Effector CD8-positive, alpha-beta T cell (primary cell): ENCODE measurements around the gene LRRC4B.

Experiments used
- DNase-seq: peaks from one replicate; lab custom pipeline; 2025; lab: John Stamatoyannopoulos, UW

LRRC4B gene

DNA sequence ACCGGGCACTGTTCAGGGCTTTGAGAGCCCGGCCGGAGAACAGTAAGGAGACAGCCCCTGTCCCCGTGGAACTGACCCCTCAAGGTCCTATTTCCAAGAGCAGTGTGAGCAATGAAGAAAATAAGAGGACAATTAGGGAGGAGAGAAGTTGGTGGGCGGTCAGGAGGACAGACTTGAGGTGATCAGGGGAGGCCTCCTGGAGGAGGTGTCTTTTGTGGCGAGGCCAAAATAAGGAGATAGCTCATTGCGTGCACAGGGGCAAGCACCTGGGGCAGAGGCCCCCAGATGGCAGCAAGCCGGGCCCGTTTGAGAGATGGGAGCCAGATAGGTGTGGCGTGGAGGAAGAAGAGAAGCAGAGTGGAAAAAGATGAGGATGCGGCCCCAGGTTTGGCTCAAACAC lies 2.8 kb upstream of the LRRC4B start:
- no peak for DNase-seq

- DNase-seq = no peak
Observed at GRCh38 chr19:50569938-50570540, 1.8 kb upstream of the LRRC4B start.

DNA sequence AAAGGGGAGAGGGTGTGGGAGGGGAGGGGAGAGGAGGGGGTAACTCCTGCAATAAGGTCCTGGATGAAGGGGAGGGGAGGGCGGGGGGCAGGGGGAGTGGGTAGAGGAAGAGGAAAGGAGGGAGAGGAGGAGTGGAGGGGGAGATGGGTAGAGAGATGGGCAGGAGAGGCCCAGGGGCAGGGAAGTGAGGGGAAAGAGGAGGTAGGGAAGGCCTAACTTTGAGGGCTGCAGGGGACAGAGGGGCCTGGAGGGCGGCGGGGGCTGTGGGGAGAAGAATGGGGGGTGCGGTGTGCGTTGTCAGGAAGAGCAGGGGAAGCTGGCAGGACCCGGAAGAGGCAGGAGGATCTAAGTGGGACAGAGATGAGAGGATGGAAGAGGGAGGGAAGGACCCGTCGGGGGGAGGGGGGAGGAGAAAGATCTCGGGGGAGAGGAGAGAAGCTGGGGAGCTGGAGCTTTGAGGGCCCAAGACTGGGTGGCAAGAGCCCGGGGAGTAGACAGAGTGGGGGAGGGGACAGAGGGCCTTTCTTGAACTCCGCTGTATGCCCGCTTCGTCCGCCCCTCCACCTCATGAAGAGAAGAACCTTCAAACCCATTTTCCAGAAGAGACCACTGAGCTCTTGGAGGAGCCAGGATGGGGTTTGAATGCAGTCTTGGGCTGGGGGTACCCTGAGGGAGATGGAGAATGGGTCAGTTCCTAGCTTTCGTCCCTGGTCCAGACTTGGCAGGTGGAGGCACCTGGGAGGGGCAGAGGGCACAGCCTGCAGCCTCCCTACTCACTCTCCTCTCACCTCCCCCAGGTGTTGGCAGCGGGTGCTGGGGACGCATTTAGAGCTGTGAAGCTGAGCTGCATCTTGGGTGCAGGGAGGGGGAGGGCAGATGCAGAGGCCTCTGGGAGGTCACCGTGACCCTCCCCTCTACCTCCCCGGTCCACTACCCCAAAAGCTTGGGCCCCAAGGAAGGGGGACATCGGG lies 778 bp upstream of the LRRC4B start:
- DNase-seq = no peak

- no peak for DNase-seq
Observed at GRCh38 chr19:50567052-50567841, 988 bp downstream of the LRRC4B start.

DNA sequence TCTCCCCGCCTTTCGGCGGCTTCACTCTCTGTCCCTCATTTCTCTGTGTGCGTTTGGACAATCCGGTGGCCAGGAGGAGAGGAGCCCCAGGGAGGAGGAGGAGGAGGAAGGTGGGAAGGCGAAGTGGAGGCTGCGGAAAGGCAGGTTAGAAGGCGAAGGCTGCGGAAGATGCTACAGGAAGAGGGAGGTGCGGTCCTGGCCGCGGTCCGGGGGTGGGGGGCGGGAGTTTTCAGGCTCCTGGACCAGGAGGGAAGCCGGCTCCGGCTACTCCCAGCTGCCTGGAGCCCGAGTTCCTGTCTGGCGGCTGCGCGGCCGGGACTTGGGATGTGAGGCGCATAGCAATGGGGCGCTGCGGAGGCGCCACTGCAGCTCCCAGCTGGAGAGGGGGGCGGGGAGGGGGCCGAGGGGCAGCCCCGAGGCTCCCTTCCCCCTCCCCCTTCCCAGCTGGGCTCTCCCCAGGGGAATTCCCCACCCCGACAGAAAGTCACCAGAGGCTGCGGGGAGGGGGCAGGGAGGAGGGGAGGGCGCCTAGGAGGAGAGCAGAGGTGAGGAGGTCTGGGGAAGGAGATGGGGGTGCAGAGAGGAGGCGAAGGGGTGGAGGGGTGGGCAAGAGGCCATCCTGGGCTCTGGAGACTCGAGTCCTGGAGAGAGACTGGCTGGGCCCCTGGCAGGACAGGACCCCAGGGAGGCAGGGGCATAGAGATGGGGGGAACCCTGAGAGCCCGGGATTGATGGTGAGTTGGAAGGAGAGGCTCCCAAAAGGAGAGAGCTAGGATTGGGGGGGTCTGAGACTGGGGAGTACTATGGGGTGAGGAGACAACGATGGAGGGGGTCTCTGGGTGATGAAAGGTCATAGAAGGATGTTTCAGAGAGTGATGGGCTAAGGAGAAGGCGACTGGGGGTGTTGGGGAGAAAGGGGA lies 2.0 kb downstream of the LRRC4B start:
- no peak for DNase-seq

- DNase-seq = no peak
Observed at GRCh38 chr19:50564229-50565105, 3.8 kb downstream of the LRRC4B start.

DNA sequence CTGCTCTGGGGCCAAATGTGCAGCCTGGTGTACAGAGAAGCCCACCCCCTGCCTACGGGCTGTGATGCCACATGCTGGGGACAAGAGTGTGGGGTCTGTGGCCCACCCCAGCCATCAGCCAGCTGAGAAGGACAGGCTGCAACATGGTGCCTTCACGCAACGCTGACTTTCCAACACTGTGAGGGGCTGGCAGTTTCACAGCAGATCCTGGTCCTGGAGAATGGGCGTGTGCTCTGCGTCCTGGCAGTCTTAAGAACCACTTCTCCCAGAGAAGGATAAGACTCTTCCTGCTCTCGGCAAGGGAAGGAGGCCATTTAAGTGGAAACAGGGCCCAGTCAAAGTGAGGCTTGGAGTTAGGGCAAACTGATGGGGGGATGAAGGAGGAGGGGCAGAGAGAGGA lies 4.6 kb downstream of the LRRC4B start:
- DNase-seq = no peak

DNA sequence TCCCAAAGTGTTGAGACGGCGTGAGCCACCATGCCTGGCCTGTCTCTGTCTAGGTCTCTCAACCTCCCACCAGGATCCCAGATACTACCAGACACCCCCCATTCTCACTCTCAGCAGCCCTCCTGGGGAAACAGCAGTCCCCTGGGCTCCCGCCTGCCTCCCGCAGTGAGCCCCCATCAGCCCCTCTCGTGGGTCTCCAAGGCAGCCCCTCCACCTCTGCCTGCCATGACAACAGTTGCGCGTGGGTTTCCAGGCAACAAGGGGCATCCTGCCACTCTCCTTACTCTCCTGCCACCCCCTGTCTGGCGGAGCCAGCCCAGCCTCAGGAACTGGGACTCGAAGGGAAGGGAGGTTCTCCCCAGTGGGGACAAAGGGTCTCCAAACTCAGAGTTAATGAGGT lies 5.2 kb downstream of the LRRC4B start:
- DNase-seq = no peak

GRCh38 chr19:50562329-50562728 lies 5.9 kb downstream of the LRRC4B start:
- DNase-seq = no peak

- no peak for DNase-seq
Observed at GRCh38 chr19:50559636-50560035, 8.6 kb downstream of the LRRC4B start.

DNA sequence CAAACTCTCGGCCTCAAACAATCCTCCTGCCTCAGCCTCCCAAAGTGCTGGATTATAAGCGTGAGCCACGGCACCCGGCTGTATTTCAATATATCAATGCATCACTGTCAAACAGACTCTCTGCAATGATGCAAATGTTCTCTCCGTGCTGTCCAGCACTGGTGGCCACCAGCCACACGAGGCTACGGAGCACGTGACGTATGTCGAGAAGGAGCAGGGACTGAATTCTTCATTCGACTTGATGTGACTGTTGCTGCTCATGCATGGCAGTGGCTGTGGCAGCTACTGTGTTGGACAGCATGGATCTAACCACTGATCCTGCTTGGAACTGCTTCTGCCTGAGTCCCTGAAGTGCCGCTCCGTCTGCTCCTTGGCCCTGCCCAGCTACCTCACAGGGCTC lies 9.8 kb downstream of the LRRC4B start:
- DNase-seq = no peak

GRCh38 chr19:50558039-50558438 lies 10.2 kb downstream of the LRRC4B start:
- no peak for DNase-seq

DNA sequence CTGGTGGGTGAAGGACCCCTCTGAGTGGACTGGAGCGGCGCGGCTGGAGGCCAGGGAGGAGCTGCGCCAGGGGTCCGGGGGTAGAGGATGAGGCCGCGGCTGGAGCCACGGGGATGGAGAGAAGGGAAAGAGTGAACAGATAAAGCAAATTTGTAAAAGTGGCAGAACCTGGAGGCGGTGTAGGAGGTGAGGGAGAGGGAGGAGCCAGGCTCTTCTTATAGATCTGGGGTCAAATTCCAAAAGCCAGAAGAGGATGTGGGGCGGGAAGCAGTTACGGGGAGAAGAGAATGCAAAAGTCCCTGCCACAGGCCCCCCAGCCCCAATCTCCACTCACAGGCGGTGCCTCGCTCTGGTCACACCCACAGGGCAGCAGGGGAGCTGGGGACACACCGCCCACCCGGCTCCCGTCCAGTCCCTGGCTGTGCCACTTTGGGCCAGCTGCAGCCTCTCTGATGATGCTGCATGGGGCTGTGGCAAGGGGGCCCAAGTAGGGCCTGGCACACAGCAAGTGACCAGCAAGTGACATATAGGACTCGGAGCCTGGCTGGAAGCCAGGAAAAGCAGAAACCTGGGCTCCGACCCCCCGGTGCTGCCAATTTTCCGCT lies 11.1 kb downstream of the LRRC4B start:
- no peak for DNase-seq

DNA sequence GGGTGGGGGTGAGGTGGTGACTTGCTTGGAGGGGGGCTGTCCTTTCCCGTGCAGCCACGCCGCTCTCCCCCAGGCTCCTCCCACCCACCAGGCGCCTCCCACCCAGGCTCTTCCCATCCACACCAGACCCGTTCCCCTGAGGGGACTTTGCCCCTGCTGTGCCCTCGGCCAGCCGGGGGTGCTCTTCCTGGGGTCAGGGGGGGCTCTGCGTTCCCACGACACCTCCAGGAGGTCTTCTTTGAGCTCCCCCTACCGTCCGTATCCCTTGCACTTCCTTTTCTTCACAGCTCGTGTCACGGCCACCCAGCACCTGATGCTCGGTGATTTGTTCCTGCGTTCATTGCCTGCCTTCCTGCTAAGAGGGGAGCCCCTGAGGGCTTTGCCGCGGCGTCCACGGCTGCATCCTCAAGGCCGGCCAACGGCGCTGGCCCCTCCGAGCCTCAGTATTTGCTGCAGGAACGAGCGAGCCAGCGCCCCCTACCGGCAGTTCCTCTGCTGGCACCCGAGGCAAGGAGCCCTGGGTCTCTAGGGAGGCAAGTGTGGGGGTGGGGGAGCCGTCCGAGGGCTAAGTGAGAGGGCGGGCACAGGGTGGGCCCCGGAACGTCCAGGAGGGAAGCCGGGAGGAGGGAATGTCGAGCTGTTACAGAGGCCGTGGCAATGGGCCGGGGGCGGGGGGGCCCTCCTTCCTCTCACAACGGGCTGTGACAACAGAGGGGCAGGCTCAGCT lies 11.8 kb downstream of the LRRC4B start:
- DNase-seq = peak; percentile 55

GRCh38 chr19:50555450-50556281 lies 12.6 kb downstream of the LRRC4B start:
- no peak for DNase-seq

- no peak for DNase-seq
Observed at GRCh38 chr19:50555033-50555432, 13.2 kb downstream of the LRRC4B start.

- DNase-seq = no peak
Observed at GRCh38 chr19:50554212-50554611, 14.0 kb downstream of the LRRC4B start.

DNA sequence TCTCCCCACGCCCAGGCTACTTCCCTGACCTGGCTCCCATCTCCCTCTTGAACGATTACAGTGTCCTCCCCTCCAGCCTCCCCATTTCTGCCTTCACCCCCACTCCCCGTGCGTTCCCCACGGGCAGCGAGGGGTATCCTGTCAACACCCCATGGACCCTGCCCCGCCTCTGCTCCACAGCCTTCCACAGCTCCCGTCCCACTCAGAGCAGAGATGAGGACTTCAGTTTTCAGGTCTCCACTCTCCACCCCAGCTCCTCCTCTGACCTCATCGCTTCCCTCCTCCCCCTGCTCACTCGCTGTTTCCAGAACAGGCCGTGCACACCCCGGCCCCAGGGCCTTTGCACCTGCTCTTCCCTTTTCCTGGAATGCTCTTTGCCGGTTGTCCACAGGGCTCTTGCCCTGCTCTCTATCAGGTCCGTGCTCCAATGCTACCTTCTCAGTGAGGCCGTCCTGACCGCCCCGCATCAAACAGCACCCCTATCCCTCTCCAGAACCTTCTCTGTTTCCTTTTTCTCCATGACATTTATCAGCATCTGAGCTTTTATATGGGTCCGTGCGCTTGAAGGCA lies 15.0 kb downstream of the LRRC4B start:
- DNase-seq = no peak
